ENCODE results near the gene VPS13C. TPM values are rescaled to one million over a fixed set of nuclear protein-coding genes. Genes with fewer than 3 reads are reported as not detected.
"Not testable (repeated sequence)": the region's sequence is repeated elsewhere in the genome, so short reads cannot be mapped to it uniquely, and the experiment has no call there.

VPS13C gene
- total and polyA plus RNA-seq, 2 experiments from 2014 or later, result 6.7 to 60.9 TPM

- TF ChIP-seq EZH2phosphoT487 (IDR thresholded peaks at IDR 0.05; ENCODE audit: low read depth, severe bottlenecking, unreplicated experiment) (no peak), EZH2 (IDR thresholded peaks at IDR 0.05; ENCODE audit: borderline replicate concordance) (no peak), CTCF (IDR thresholded peaks at IDR 0.05; ENCODE audit: poor library complexity) (no peak)
- 87% methylated on average over 2 of the region's 2 CpGs for WGBS (ENCODE audit: low lambda C conversion rate, missing lambda C conversion rate)
- Histone ChIP-seq H2AFZ (no peak overlapping the region), H3K79me2 (no peaks in the 10 kb centered on the region), H3K4me1 (ENCODE audit: insufficient read depth) (no peaks in the 10 kb centered on the region), H3K27me3 (no peaks in the 10 kb centered on the region), H4K20me1 (ENCODE audit: insufficient read depth, poor library complexity, severe bottlenecking) (no peaks in the 10 kb centered on the region), H3K9me2 (replicated peaks; ENCODE audit: insufficient read depth) (no peaks in the 10 kb centered on the region), H3K9me3 (ENCODE audit: low read depth) (no peaks in the 10 kb centered on the region), H3K4me3 (no peak overlapping the region), H3K27ac (no peak overlapping the region), H3K36me3 (replicated peaks; ENCODE audit: insufficient read depth, low read depth) (no peaks in the 10 kb centered on the region), H3K4me2 (no peak overlapping the region)
- DNase-seq (ENCODE audit: low spot score), result no peak
These were observed 33.6 kb downstream of the VPS13C start for GRCh38 chr15:62026487-62027262.

- H2AFZ ChIP-seq, result no peak overlapping the region
- no peak for DNase-seq (ENCODE audit: low spot score)
- peaks cover 8% of the 10 kb centered on the region for H3K9me3 ChIP-seq (ENCODE audit: low read depth)
- 95% methylated on average over 3 of the region's 3 CpGs for WGBS (ENCODE audit: low lambda C conversion rate, missing lambda C conversion rate)
- no peak overlapping the region for H3K4me2 ChIP-seq
- no peaks in the 10 kb centered on the region for H3K79me2 ChIP-seq
- H3K27ac ChIP-seq, result no peak overlapping the region
- no peaks in the 10 kb centered on the region for H3K9me2 ChIP-seq (replicated peaks; ENCODE audit: insufficient read depth)
- H3K36me3 ChIP-seq (replicated peaks; ENCODE audit: insufficient read depth, low read depth), result no peaks in the 10 kb centered on the region
- no peaks in the 10 kb centered on the region for H4K20me1 ChIP-seq (ENCODE audit: insufficient read depth, poor library complexity, severe bottlenecking)
- no peaks in the 10 kb centered on the region for H3K4me1 ChIP-seq (ENCODE audit: insufficient read depth)
- no peaks in the 10 kb centered on the region for H3K27me3 ChIP-seq
- no peak overlapping the region for H3K4me3 ChIP-seq
- no peak for TF ChIP-seq EZH2phosphoT487 (IDR thresholded peaks at IDR 0.05; ENCODE audit: low read depth, severe bottlenecking, unreplicated experiment)
- peak; percentile 15 for TF ChIP-seq CTCF (IDR thresholded peaks at IDR 0.05; ENCODE audit: poor library complexity)
- TF ChIP-seq EZH2 (IDR thresholded peaks at IDR 0.05; ENCODE audit: borderline replicate concordance), result no peak
These were observed 38.2 kb downstream of the VPS13C start for GRCh38 chr15:62021991-62022600.

GRCh38 chr15:62020576-62021160 is 39.6 kb downstream of the VPS13C start:
- Histone ChIP-seq H2AFZ (no peak overlapping the region), H3K27me3 (no peaks in the 10 kb centered on the region), H3K9me2 (replicated peaks; ENCODE audit: insufficient read depth) (no peaks in the 10 kb centered on the region), H3K4me3 (no peak overlapping the region), H3K79me2 (no peaks in the 10 kb centered on the region), H3K36me3 (replicated peaks; ENCODE audit: insufficient read depth, low read depth) (no peaks in the 10 kb centered on the region), H3K4me1 (ENCODE audit: insufficient read depth) (no peaks in the 10 kb centered on the region), H4K20me1 (ENCODE audit: insufficient read depth, poor library complexity, severe bottlenecking) (no peaks in the 10 kb centered on the region), H3K9me3 (ENCODE audit: low read depth) (peaks cover 8% of the 10 kb centered on the region), H3K27ac (no peak overlapping the region), H3K4me2 (no peak overlapping the region)
- DNase-seq (ENCODE audit: low spot score), result no peak
- no peak for TF ChIP-seq EZH2 (IDR thresholded peaks at IDR 0.05; ENCODE audit: borderline replicate concordance)
- WGBS (ENCODE audit: low lambda C conversion rate, missing lambda C conversion rate), result 99% methylated on average over 3 of the region's 3 CpGs

- H4K20me1 ChIP-seq (ENCODE audit: insufficient read depth, poor library complexity, severe bottlenecking); H3K4me3 ChIP-seq; H3K27ac ChIP-seq; H2AFZ ChIP-seq; DNase-seq (ENCODE audit: low spot score); H3K36me3 ChIP-seq (replicated peaks; ENCODE audit: insufficient read depth, low read depth); H3K79me2 ChIP-seq; H3K9me3 ChIP-seq (ENCODE audit: low read depth); H3K4me2 ChIP-seq; H3K9me2 ChIP-seq (replicated peaks; ENCODE audit: insufficient read depth); H3K27me3 ChIP-seq; H3K4me1 ChIP-seq (ENCODE audit: insufficient read depth): not testable (repeated sequence)
- 90% methylated on average over 7 of the region's 7 CpGs for WGBS (ENCODE audit: low lambda C conversion rate, missing lambda C conversion rate)
These were observed 54.9 kb downstream of the VPS13C start for GRCh38 chr15:62005354-62005753.

Measured in hepatocyte (in vitro differentiated cells).